ENCODE results near the gene EFNA5. TPM values are rescaled to one million over a fixed set of nuclear protein-coding genes. Genes with fewer than 3 reads are reported as not detected.

Gene EFNA5
- polyA plus RNA-seq, 1 donor from 2014 or later, result 4.2 TPM

- H3F3A ChIP-seq (ENCODE audit: insufficient read depth, low read length, poor library complexity, severe bottlenecking), result no peaks in the 10 kb centered on the region
- no peak overlapping the region for H2AFZ ChIP-seq (ENCODE audit: low read depth, low read length)
- H3K36me3 ChIP-seq (ENCODE audit: insufficient read depth, low read length), result no peaks in the 10 kb centered on the region
- H3K27me3 ChIP-seq (ENCODE audit: insufficient read depth, low read depth, low read length), result no peaks in the 10 kb centered on the region
- H3K9me3 ChIP-seq (ENCODE audit: low read length), result no peaks in the 10 kb centered on the region
- H3K4me3 ChIP-seq (ENCODE audit: low read length), result no peak overlapping the region
- H3K4me2 ChIP-seq (ENCODE audit: low read length), result no peak overlapping the region
- H4K20me1 ChIP-seq (ENCODE audit: insufficient read depth), result no peaks in the 10 kb centered on the region
- peaks cover 45% of the 10 kb centered on the region for H3K79me2 ChIP-seq (replicated peaks; ENCODE audit: insufficient read depth, low read length)
- H3K9me2 ChIP-seq (ENCODE audit: insufficient read depth, low read length), result no peaks in the 10 kb centered on the region
- TF ChIP-seq SMC3 (conservative IDR thresholded peaks at IDR 0.05; ENCODE audit: poor library complexity) (no peak), POLR2AphosphoS5 (IDR thresholded peaks at IDR 0.05) (no peak), EP300 (conservative IDR thresholded peaks at IDR 0.05; ENCODE audit: poor library complexity, severe bottlenecking) (no peak), REST (IDR thresholded peaks at IDR 0.05; ENCODE audit: borderline replicate concordance) (no peak), CTCF (IDR thresholded peaks at IDR 0.05; ENCODE audit: poor library complexity, severe bottlenecking) (no peak), RAD21 (conservative IDR thresholded peaks at IDR 0.05) (no peak), TAF1 (IDR thresholded peaks at IDR 0.05; ENCODE audit: low read depth) (no peak), EZH2 (IDR thresholded peaks at IDR 0.05; ENCODE audit: borderline replicate concordance, insufficient read depth, low read length, poor library complexity, severe bottlenecking) (no peak), MXI1 (conservative IDR thresholded peaks at IDR 0.05; ENCODE audit: poor library complexity, severe bottlenecking) (no peak)
- H3K9ac ChIP-seq (ENCODE audit: low read length), result no peak overlapping the region
- no peak overlapping the region for H3K27ac ChIP-seq (ENCODE audit: low read length)
Observed at GRCh38 chr5:107574287-107574686, 96.5 kb downstream of the EFNA5 start.

- Histone ChIP-seq H3K27me3 (ENCODE audit: insufficient read depth, low read depth, low read length) (no peaks in the 10 kb centered on the region), H3K27ac (ENCODE audit: low read length) (no peak overlapping the region), H4K20me1 (ENCODE audit: insufficient read depth) (no peaks in the 10 kb centered on the region), H3K36me3 (ENCODE audit: insufficient read depth, low read length) (no peaks in the 10 kb centered on the region), H3K9me3 (ENCODE audit: low read length) (no peaks in the 10 kb centered on the region), H3F3A (ENCODE audit: insufficient read depth, low read length, poor library complexity, severe bottlenecking) (no peaks in the 10 kb centered on the region), H3K4me3 (ENCODE audit: low read length) (no peak overlapping the region), H3K79me2 (replicated peaks; ENCODE audit: insufficient read depth, low read length) (peaks cover 38% of the 10 kb centered on the region), H3K9ac (ENCODE audit: low read length) (no peak overlapping the region), H3K9me2 (ENCODE audit: insufficient read depth, low read length) (no peaks in the 10 kb centered on the region), H2AFZ (ENCODE audit: low read depth, low read length) (no peak overlapping the region), H3K4me2 (ENCODE audit: low read length) (no peak overlapping the region)
- no peak for TF ChIP-seq MXI1 (conservative IDR thresholded peaks at IDR 0.05; ENCODE audit: poor library complexity, severe bottlenecking)
- TF ChIP-seq POLR2AphosphoS5 (IDR thresholded peaks at IDR 0.05), result no peak
- TF ChIP-seq RAD21 (conservative IDR thresholded peaks at IDR 0.05), result no peak
- no peak for TF ChIP-seq CTCF (IDR thresholded peaks at IDR 0.05; ENCODE audit: poor library complexity, severe bottlenecking)
- TF ChIP-seq EP300 (conservative IDR thresholded peaks at IDR 0.05; ENCODE audit: poor library complexity, severe bottlenecking), result no peak
- no peak for TF ChIP-seq TAF1 (IDR thresholded peaks at IDR 0.05; ENCODE audit: low read depth)
- TF ChIP-seq REST (IDR thresholded peaks at IDR 0.05; ENCODE audit: borderline replicate concordance), result no peak
- no peak for TF ChIP-seq EZH2 (IDR thresholded peaks at IDR 0.05; ENCODE audit: borderline replicate concordance, insufficient read depth, low read length, poor library complexity, severe bottlenecking)
- no peak for TF ChIP-seq SMC3 (conservative IDR thresholded peaks at IDR 0.05; ENCODE audit: poor library complexity)
Observed at GRCh38 chr5:107572715-107573368, 97.9 kb downstream of the EFNA5 start.

Data from neural cell (in vitro differentiated cells).